Sigmoid colon (tissue), 7 donors: ENCODE measurements around the gene CALHM4. TPM values are rescaled to one million over a fixed set of nuclear protein-coding genes. Genes with fewer than 3 reads are reported as not detected.

Experiments used
- DNase-seq: peaks from one replicate; pipeline ENCODE4 v3.0.0-alpha.2; 2019
- H3K27ac ChIP-seq, 4 donors: fragments of 200-600 bp; sonication (generic); one replicate each; pipeline ENCODE4 v1.5.1; 2016 to 2019; ENCODE audit warnings: mild to moderate bottlenecking in 1 of 4
- H3K27me3 ChIP-seq, 3 donors: fragments of 200-600 bp; sonication (generic); one replicate each; pipeline ENCODE4 v1.5.1; 2019; ENCODE audit warnings: mild to moderate bottlenecking in 1 of 3
- H3K36me3 ChIP-seq, 4 donors: fragments of 200-600 bp; sonication (generic); one replicate each; pipeline ENCODE4 v1.5.1; 2016 to 2019
- H3K4me1 ChIP-seq, 4 donors: fragments of 200-600 bp; sonication (generic); one replicate each; pipeline ENCODE4 v1.5.1; 2017 to 2019
- H3K4me3 ChIP-seq, 4 donors: fragments of 200-600 bp; sonication (generic); one replicate each; pipeline ENCODE4 v1.5.1; 2017 to 2019; ENCODE audit warnings: mild to moderate bottlenecking in 2 of 4, moderate library complexity in 1 of 4
- H3K9me3 ChIP-seq, 4 donors: fragments of 200-600 bp in 3 of 4; sonication (generic) in 3 of 4; one replicate each; pipeline versions ENCODE4 v1.5.1 to v1.6.1; 2013 to 2019
- EP300 ChIP-seq, 4 donors: sonication (generic); formaldehyde crosslinking; IDR thresholded peaks; one replicate each; pipeline ENCODE4 v1.6.1; 2017; ENCODE audit warnings: antibody characterized with exemption in 4 of 4
- POLR2A ChIP-seq, 2 donors: fragments of 450-650 bp; IDR thresholded peaks; one replicate each; pipeline ENCODE4 v1.6.1; 2016; ENCODE audit warnings: antibody characterized with exemption in 2 of 2, mild to moderate bottlenecking in 2 of 2, moderate library complexity in 2 of 2
- POLR2AphosphoS5 ChIP-seq, 4 donors: sonication (generic); formaldehyde crosslinking; IDR thresholded peaks; one replicate each; pipeline ENCODE4 v1.6.1; 2017; ENCODE audit warnings: antibody characterized with exemption in 4 of 4
- WGBS, 2 donors: extraction: QIAGEN DNeasy Blood & Tissue Kit; methylation state at CpG; one replicate each; pipeline ENCODE4 v1.1.7; 2013; 5-methylcytosine and 5-hydroxymethylcytosine counted together
- intact Hi-C: fragments of 100-400 bp; cut with DNase I; formaldehyde crosslinking; loops from one replicate; pipeline ENCODE4 v1.15.1; 2023
- polyA plus RNA-seq, 3 donors: library from polyadenylated mRNA; stranded (reverse); fragments of 200-250 nt; gene quantifications; one replicate each; pipeline ENCODE4 v1.2.3, GENCODE V29; 2013
- total RNA-seq, 4 donors: library from RNA; depleted of rRNA; stranded (reverse); fragments of >200 nt; gene quantifications; one replicate each; pipeline ENCODE4 v1.1.0, GENCODE V29; 2016
- TF ChIP-seq, protein P1 (sequence below), 4 experiments: fragments of 450-650 bp in 3 of 4; fragments of 200-600 bp in 1 of 4; IDR thresholded peaks; one replicate each; pipeline ENCODE4 v1.5.1; 2016 to 2019; ENCODE audit warnings: antibody characterized with exemption in 4 of 4, mild to moderate bottlenecking in 3 of 4, moderate library complexity in 2 of 4
- donor health status: healthy with polysubstance abuse.
- donor health status: Bipolar disorder and iron deficiency.
- donor health status: healthy.

Gene CALHM4
- total and polyA plus RNA-seq, 7 donors = not detected

DNA sequence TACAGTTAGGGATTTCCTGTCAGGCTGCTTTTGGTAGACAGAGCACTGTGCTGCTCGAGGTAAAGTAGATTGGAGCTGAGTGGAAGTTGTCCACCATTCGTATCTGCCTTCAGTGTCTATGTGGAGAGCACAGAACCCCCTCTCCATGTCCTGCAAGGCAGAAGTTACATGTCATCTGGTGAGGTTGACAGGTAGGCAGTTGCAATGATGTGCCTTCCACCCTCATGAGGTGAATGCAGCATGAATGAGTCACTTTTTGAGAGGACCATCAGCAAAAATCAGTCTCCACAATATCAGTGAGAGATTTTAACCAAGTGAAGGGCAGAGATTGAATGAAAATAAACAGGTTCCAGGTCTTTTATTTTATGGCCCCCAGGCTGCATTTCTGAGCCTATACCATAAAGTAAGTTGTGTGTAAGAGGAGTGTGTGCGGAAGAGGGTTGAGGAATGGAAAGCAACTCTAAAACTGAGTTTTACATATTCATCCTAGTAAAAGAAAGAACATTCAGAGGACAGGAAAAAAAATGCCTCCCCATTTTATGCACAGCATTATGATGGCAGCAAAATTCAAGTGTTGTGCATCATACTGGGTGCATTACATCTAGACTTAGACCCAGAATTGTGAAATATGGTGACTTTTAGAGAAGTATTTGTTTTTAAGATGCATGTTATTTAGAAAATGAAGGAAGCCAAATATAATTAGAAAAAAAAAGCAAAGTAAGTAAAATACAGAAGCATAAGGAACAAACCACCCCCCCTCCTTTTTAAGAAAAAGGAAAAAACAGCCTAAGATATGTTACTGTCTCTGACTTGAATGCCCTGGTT, 23.9 kb upstream of the CALHM4 start:
- no peak for DNase-seq
- TF ChIP-seq, protein P1, sequence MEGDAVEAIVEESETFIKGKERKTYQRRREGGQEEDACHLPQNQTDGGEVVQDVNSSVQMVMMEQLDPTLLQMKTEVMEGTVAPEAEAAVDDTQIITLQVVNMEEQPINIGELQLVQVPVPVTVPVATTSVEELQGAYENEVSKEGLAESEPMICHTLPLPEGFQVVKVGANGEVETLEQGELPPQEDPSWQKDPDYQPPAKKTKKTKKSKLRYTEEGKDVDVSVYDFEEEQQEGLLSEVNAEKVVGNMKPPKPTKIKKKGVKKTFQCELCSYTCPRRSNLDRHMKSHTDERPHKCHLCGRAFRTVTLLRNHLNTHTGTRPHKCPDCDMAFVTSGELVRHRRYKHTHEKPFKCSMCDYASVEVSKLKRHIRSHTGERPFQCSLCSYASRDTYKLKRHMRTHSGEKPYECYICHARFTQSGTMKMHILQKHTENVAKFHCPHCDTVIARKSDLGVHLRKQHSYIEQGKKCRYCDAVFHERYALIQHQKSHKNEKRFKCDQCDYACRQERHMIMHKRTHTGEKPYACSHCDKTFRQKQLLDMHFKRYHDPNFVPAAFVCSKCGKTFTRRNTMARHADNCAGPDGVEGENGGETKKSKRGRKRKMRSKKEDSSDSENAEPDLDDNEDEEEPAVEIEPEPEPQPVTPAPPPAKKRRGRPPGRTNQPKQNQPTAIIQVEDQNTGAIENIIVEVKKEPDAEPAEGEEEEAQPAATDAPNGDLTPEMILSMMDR (IDR thresholded peaks at IDR 0.05) = no peak
- TF ChIP-seq EP300 (IDR thresholded peaks at IDR 0.05) (no peak), POLR2A (IDR thresholded peaks at IDR 0.05) (no peak), POLR2AphosphoS5 (IDR thresholded peaks at IDR 0.05) (no peak)
- 80 to 82% methylated on average over 3 of the region's 3 CpGs for WGBS, 2 donors

GRCh38 chr6:116530436-116530835, 23.1 kb upstream of the CALHM4 start:
- H3K36me3 ChIP-seq = no peaks in the 10 kb centered on the region
- TF ChIP-seq EP300 (IDR thresholded peaks at IDR 0.05) (no peak), POLR2A (IDR thresholded peaks at IDR 0.05) (no peak), POLR2AphosphoS5 (IDR thresholded peaks at IDR 0.05) (no peak)
- TF ChIP-seq, protein P1 (IDR thresholded peaks at IDR 0.05) = no peak
- DNase-seq = no peak
- H3K27ac ChIP-seq = no peak overlapping the region
- H3K4me1 ChIP-seq = no peaks in the 10 kb centered on the region
- intact Hi-C loops = loop anchor here (5.0 to 10.0 kb wide), 2 partner anchors 114 to 243 kb away; no protein-coding TSS in a partner anchor
- no peak overlapping the region for H3K4me3 ChIP-seq
- WGBS, 2 donors = 17 to 60% methylated on average over 2 of the region's 2 CpGs
- no peaks in the 10 kb centered on the region for H3K9me3 ChIP-seq
- no peaks in the 10 kb centered on the region for H3K27me3 ChIP-seq

More for the DNA sequence above, 23.9 kb upstream of the CALHM4 start:
- no peak overlapping the region for H3K4me3 ChIP-seq
- no peak overlapping the region for H3K27ac ChIP-seq
- H3K36me3 ChIP-seq = no peaks in the 10 kb centered on the region
- no peaks in the 10 kb centered on the region for H3K4me1 ChIP-seq
- H3K9me3 ChIP-seq = no peaks in the 10 kb centered on the region
- H3K27me3 ChIP-seq = no peaks in the 10 kb centered on the region
- intact Hi-C loops = loop anchor here (5.0 to 10.0 kb wide), 2 partner anchors 115 to 242 kb away; no protein-coding TSS in a partner anchor

- Histone ChIP-seq H3K4me3 (no peak overlapping the region), H3K27me3 (no peaks in the 10 kb centered on the region), H3K9me3 (no peaks in the 10 kb centered on the region), H3K36me3 (no peaks in the 10 kb centered on the region), H3K27ac (no peak overlapping the region), H3K4me1 (no peaks in the 10 kb centered on the region)
- TF ChIP-seq EP300 (IDR thresholded peaks at IDR 0.05) (no peak), POLR2AphosphoS5 (IDR thresholded peaks at IDR 0.05) (no peak), POLR2A (IDR thresholded peaks at IDR 0.05) (no peak)
- TF ChIP-seq, protein P1 (IDR thresholded peaks at IDR 0.05) = peak; percentile 35 to 73 (median 66)
- 48 to 84% methylated on average over 12 of the region's 12 CpGs for WGBS, 2 donors
- intact Hi-C loops = loop anchor here (5.0 to 10.0 kb wide), 2 partner anchors 113 to 245 kb away; no protein-coding TSS in a partner anchor
- DNase-seq = no peak
Measured at GRCh38 chr6:116531675-116532570, 21.6 kb upstream of the CALHM4 start.

GRCh38 chr6:116533233-116533957, 20.2 kb upstream of the CALHM4 start:
- 66 to 82% methylated on average over 9 of the region's 9 CpGs for WGBS, 2 donors
- no peaks in the 10 kb centered on the region for H3K27me3 ChIP-seq
- TF ChIP-seq POLR2A (IDR thresholded peaks at IDR 0.05) (no peak), EP300 (IDR thresholded peaks at IDR 0.05) (no peak), POLR2AphosphoS5 (IDR thresholded peaks at IDR 0.05) (no peak)
- TF ChIP-seq, protein P1 (IDR thresholded peaks at IDR 0.05) = no peak
- DNase-seq = no peak
- H3K9me3 ChIP-seq = no peaks in the 10 kb centered on the region
- intact Hi-C loops = loop anchor here (5.0 to 10.0 kb wide), 2 partner anchors 111 to 246 kb away; no protein-coding TSS in a partner anchor
- H3K4me3 ChIP-seq = no peak overlapping the region
- no peaks in the 10 kb centered on the region for H3K36me3 ChIP-seq
- H3K27ac ChIP-seq = no peak overlapping the region
- no peaks in the 10 kb centered on the region for H3K4me1 ChIP-seq
